Psoas muscle (tissue), 8 donors: ENCODE data around the gene DCTPP1. TPM values are rescaled to one million over a fixed set of nuclear protein-coding genes. Genes with fewer than 3 reads are reported as not detected.
"Not testable (repeated sequence)": the region's sequence is repeated elsewhere in the genome, so short reads cannot be mapped to it uniquely, and the experiment has no call there.

Experiments
- ATAC-seq, 4 donors: fragments of 200-7000 bp; cut with Tn5 transposase; one replicate each; pipeline ENCODE4 v1.9.1; 2020; ENCODE audit warnings: moderate library complexity in 3 of 4, mild to moderate bottlenecking in 2 of 4
- DNase-seq, 2 donors: peaks; one replicate each; pipeline ENCODE4 v3.0.0-alpha.2; 2020
- H3K27ac ChIP-seq: fragments of 200-600 bp; one replicate; pipeline ENCODE4 v1.8.0; 2022
- H3K27me3 ChIP-seq, 3 donors: fragments of 200-600 bp in 1 of 3; one replicate each; pipeline versions ENCODE4 v1.6.1 to v1.8.0; 2013 to 2022; ENCODE audit warnings: low read length in 2 of 3, mild to moderate bottlenecking in 2 of 3, moderate library complexity in 1 of 3; ENCODE audit not compliant: insufficient read depth in 3 of 3
- H3K36me3 ChIP-seq, 2 donors: fragments of 200-600 bp in 1 of 2; one replicate each; pipeline versions ENCODE4 v1.6.1 to v1.8.0; 2013 to 2022; ENCODE audit warnings: low read depth in 1 of 2, mild to moderate bottlenecking in 1 of 2, moderate library complexity in 1 of 2; ENCODE audit not compliant: insufficient read depth in 1 of 2
- H3K4me1 ChIP-seq: fragments of 200-600 bp; one replicate; pipeline ENCODE4 v1.8.0; 2022
- H3K4me3 ChIP-seq: fragments of 200-600 bp; one replicate; pipeline ENCODE4 v1.8.0; 2022; ENCODE audit warnings: mild to moderate bottlenecking
- H3K9me3 ChIP-seq: fragments of 200-600 bp; one replicate; pipeline ENCODE4 v1.8.0; 2022
- WGBS, 3 donors: extraction: QIAGEN DNeasy Blood & Tissue Kit; methylation state at CpG; one replicate each; pipeline versions ENCODE4 v1.1.6 to v1.1.7; 2013; 5-methylcytosine and 5-hydroxymethylcytosine counted together
- intact Hi-C, 2 donors: fragments of 100-400 bp; cut with DNase I; formaldehyde crosslinking; loops; one replicate each; pipeline versions ENCODE4 v1.11.0 to v1.14.2; 2022
- polyA plus RNA-seq, 3 donors: library from polyadenylated mRNA; stranded (reverse); fragments of 200-250 nt; gene quantifications; one replicate each; pipeline ENCODE4 v1.2.3, GENCODE V29; 2013
- total RNA-seq, 4 donors: library from RNA; stranded (reverse); fragmentation: NEBNext Ultra II Directional in 2 of 4; extraction: Animal tissue kit (Norgen Biotek cat#: 25700) in 2 of 4; gene quantifications; one replicate each; pipeline versions ENCODE4 v1.2.1 to v1.2.4, GENCODE V29; 2021 to 2023
- TF ChIP-seq, protein P1 (sequence below): fragments of 200-600 bp; IDR thresholded peaks from one replicate; pipeline ENCODE4 v1.8.0; 2022; ENCODE audit warnings: antibody characterized with exemption
- donor health status: healthy with polysubstance abuse.
- donor health status: DM: no; HTN: no; CAD: no; lungs with moderate emphysema.
- donor health status: Bipolar disorder and iron deficiency.
- donor health status: healthy.
- donor health status: DM: yes; HTN: yes; CAD: no.
- donor health status: DM: no; HTN: no; CAD: no.
- donor health status: DM: no; HTN: no; CAD: no.
- donor health status: DM: yes; HTN: yes; CAD: no.

DCTPP1 gene
- total and polyA plus RNA-seq, 7 donors = 23.3 to 84.2 (median 42.2) TPM

GRCh38 chr16:30470632-30470995, 40.8 kb upstream of the DCTPP1 start:
- no peaks in the 10 kb centered on the region for H3K9me3 ChIP-seq
- no peak for ATAC-seq
- no peak overlapping the region for H3K27ac ChIP-seq
- no peaks in the 10 kb centered on the region for H3K36me3 ChIP-seq
- H3K4me3 ChIP-seq = no peak overlapping the region
- DNase-seq = no peak
- TF ChIP-seq, protein P1, sequence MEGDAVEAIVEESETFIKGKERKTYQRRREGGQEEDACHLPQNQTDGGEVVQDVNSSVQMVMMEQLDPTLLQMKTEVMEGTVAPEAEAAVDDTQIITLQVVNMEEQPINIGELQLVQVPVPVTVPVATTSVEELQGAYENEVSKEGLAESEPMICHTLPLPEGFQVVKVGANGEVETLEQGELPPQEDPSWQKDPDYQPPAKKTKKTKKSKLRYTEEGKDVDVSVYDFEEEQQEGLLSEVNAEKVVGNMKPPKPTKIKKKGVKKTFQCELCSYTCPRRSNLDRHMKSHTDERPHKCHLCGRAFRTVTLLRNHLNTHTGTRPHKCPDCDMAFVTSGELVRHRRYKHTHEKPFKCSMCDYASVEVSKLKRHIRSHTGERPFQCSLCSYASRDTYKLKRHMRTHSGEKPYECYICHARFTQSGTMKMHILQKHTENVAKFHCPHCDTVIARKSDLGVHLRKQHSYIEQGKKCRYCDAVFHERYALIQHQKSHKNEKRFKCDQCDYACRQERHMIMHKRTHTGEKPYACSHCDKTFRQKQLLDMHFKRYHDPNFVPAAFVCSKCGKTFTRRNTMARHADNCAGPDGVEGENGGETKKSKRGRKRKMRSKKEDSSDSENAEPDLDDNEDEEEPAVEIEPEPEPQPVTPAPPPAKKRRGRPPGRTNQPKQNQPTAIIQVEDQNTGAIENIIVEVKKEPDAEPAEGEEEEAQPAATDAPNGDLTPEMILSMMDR = no peak
- 84 to 86% (median 85%) methylated on average over 8 of the region's 8 CpGs for WGBS, 3 donors
- intact Hi-C loops = no loop called here
- peaks cover 0 to 22% (median 7%) of the 10 kb centered on the region in 3 donors for H3K27me3 ChIP-seq
- no peaks in the 10 kb centered on the region for H3K4me1 ChIP-seq

- intact Hi-C loops = no loop called here
- DNase-seq = no peak
- TF ChIP-seq, protein P1 = no peak
- Histone ChIP-seq H3K27me3 (peaks cover 0 to 22% (median 7%) of the 10 kb centered on the region in 3 donors), H3K27ac (no peak overlapping the region), H3K4me1 (no peaks in the 10 kb centered on the region), H3K4me3 (no peak overlapping the region), H3K9me3 (no peaks in the 10 kb centered on the region), H3K36me3 (no peaks in the 10 kb centered on the region)
- no peak for ATAC-seq
- WGBS, 3 donors = 78 to 83% (median 80%) methylated on average over 3 of the region's 3 CpGs
These were observed 40.3 kb upstream of the DCTPP1 start for GRCh38 chr16:30470170-30470512.

GRCh38 chr16:30464078-30464477, 34.2 kb upstream of the DCTPP1 start:
- DNase-seq (no peak), ATAC-seq (no peak)
- Histone ChIP-seq H3K27ac (no peak overlapping the region), H3K9me3 (no peaks in the 10 kb centered on the region), H3K36me3 (no peaks in the 10 kb centered on the region), H3K4me1 (no peaks in the 10 kb centered on the region), H3K27me3 (no peaks in the 10 kb centered on the region), H3K4me3 (no peak overlapping the region)
- WGBS, 3 donors = 90 to 95% (median 90%) methylated on average over 7 of the region's 7 CpGs
- TF ChIP-seq, protein P1 = no peak
- intact Hi-C loops = no loop called here

DNA sequence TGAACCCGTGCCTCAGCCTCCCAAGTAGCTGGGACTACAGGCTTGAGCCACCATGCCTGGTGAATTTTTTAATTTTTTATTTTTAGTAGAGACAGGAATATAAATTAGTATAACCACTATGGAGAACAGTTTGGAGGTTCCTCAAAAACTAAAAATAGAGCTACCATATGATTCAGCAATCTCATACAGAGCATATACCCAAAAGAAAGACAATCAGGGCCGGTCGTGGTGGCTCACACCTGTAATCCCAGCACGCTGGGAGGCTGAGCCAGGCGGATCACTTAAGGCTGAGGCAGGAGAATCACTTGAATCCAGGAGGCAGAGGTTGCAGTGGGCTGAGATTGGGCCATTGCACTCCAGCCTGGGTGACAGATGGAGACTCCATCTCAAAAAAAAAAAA, 31.6 kb upstream of the DCTPP1 start:
- H3K27ac ChIP-seq, DNase-seq, H3K27me3 ChIP-seq, H3K4me3 ChIP-seq, H3K36me3 ChIP-seq, H3K9me3 ChIP-seq, ATAC-seq, H3K4me1 ChIP-seq, intact Hi-C loops: not testable (repeated sequence)
- 84 to 86% (median 85%) methylated on average over 5 of the region's 5 CpGs for WGBS, 3 donors

DNA sequence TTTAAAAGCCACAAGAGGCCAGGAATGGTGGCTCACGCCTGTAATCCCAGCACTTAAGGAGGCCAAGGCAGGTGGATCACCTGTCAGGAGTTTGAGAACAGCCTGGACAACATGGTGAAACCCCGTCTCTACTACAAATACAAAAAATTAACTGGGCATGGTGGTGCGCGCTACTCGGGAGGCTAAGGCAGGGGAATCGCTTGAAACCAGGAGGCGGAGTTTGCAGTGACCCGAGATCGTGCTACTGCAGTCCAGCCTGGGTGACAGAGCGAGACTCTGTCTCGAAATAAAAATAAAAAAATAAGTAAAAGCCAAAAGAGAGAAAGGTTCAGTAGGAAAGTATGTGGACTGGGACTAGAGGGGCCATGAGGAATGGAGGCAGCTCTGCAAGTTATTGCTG, 29.6 kb upstream of the DCTPP1 start:
- Histone ChIP-seq H3K36me3 (no peaks in the 10 kb centered on the region), H3K27me3 (no peaks in the 10 kb centered on the region), H3K4me3 (no peak overlapping the region), H3K9me3 (no peaks in the 10 kb centered on the region), H3K4me1 (no peaks in the 10 kb centered on the region), H3K27ac (no peak overlapping the region)
- no peak for DNase-seq
- WGBS, 3 donors = 72 to 73% (median 73%) methylated on average over 11 of the region's 11 CpGs
- ATAC-seq = no peak
- TF ChIP-seq, protein P1 = no peak
- intact Hi-C loops = no loop called here
